Neural progenitor cell (in vitro differentiated cells): ENCODE data around the gene ATP10B. TPM values are rescaled to one million over a fixed set of nuclear protein-coding genes. Genes with fewer than 3 reads are reported as not detected.

Experiments
- DNase-seq: peaks from one replicate; pipeline ENCODE4 v3.0.0-alpha.2; 2016; ENCODE audit warnings: low spot score
- H2AFZ ChIP-seq: fragments of 200-600 bp; sonication (generic); replicated peaks from 2 replicates; pipeline ENCODE4 v1.6.1; 2016; ENCODE audit warnings: antibody characterized with exemption
- H3F3A ChIP-seq: fragments of 200-600 bp; sonication (generic); 2 replicates; pipeline ENCODE4 v1.6.1; 2016; ENCODE audit warnings: antibody characterized with exemption, low read depth
- H3K27ac ChIP-seq: fragments of 200-600 bp; sonication (generic); 2 replicates; pipeline ENCODE4 v1.5.1; 2016; ENCODE audit warnings: mild to moderate bottlenecking
- H3K27me3 ChIP-seq: fragments of 200-600 bp; sonication (generic); 2 replicates; pipeline ENCODE4 v1.6.1; 2016; ENCODE audit warnings: mild to moderate bottlenecking, moderate library complexity
- H3K36me3 ChIP-seq: fragments of 200-600 bp; sonication (generic); 2 replicates; pipeline ENCODE4 v1.5.1; 2016
- H3K4me1 ChIP-seq: fragments of 200-600 bp; sonication (generic); 2 replicates; pipeline ENCODE4 v1.6.1; 2016; ENCODE audit warnings: mixed run types
- H3K4me2 ChIP-seq: fragments of 200-600 bp; sonication (generic); 2 replicates; pipeline ENCODE4 v1.6.1; 2016
- H3K4me3 ChIP-seq: fragments of 200-600 bp; sonication (generic); 2 replicates; pipeline ENCODE4 v1.5.1; 2016
- H3K79me2 ChIP-seq: fragments of 200-600 bp; sonication (generic); 2 replicates; pipeline ENCODE4 v1.6.1; 2016; ENCODE audit warnings: low read depth
- H3K9ac ChIP-seq: fragments of 200-600 bp; sonication (generic); 2 replicates; pipeline ENCODE4 v1.6.1; 2016
- H3K9me3 ChIP-seq: fragments of 200-600 bp; sonication (generic); 2 replicates; pipeline ENCODE4 v1.5.1; 2016; ENCODE audit warnings: low read depth
- H4K20me1 ChIP-seq: fragments of 200-600 bp; sonication (generic); 2 replicates; pipeline ENCODE4 v1.6.1; 2016; ENCODE audit warnings: low read depth
- H3K27ac Mint-ChIP-seq: 3 replicates; pipeline ENCODE4 v1.8.0; 2021; ENCODE audit warnings: mixed read lengths
- H3K27me3 Mint-ChIP-seq: 2 replicates; pipeline ENCODE4 v1.8.0; 2022; ENCODE audit warnings: low read depth, mild to moderate bottlenecking, inconsistent platforms, moderate library complexity, mixed read lengths; ENCODE audit not compliant: insufficient read depth
- H3K36me3 Mint-ChIP-seq: 3 replicates; pipeline ENCODE4 v1.8.0; 2021; ENCODE audit warnings: mixed read lengths
- H3K4me1 Mint-ChIP-seq: 3 replicates; pipeline ENCODE4 v1.8.0; 2021; ENCODE audit warnings: mixed read lengths
- H3K4me3 Mint-ChIP-seq: 3 replicates; pipeline ENCODE4 v1.8.0; 2021; ENCODE audit warnings: mild to moderate bottlenecking, moderate library complexity, mixed read lengths
- H3K9me3 Mint-ChIP-seq: 3 replicates; pipeline ENCODE4 v1.8.0; 2020; ENCODE audit warnings: mixed read lengths
- CTCF ChIP-seq: fragments of 200-600 bp; sonication (generic); IDR thresholded peaks from 2 replicates; pipeline ENCODE4 v1.5.1; 2017; ENCODE audit warnings: antibody characterized with exemption, mild to moderate bottlenecking
- EZH2 ChIP-seq: fragments of 200-600 bp; sonication (generic); IDR thresholded peaks from 2 replicates; pipeline ENCODE4 v1.6.1; 2017; ENCODE audit warnings: antibody characterized with exemption, mild to moderate bottlenecking, moderate library complexity
- EZH2phosphoT487 ChIP-seq: fragments of 200-600 bp; sonication (generic); IDR thresholded peaks from 2 replicates; pipeline ENCODE4 v1.6.1; 2017; ENCODE audit warnings: antibody characterized with exemption
- total RNA-seq: library from RNA; depleted of rRNA; stranded (reverse); fragments of >200 nt; gene quantifications from 2 replicates; pipeline ENCODE4 v1.2.3, GENCODE V29; 2015; ENCODE audit warnings: low replicate concordance

The ATP10B gene
- total RNA-seq, 1 donor from 2014 or later, result not detected

- H3K9ac ChIP-seq, result no peak overlapping the region
- H3K27ac Mint-ChIP-seq, result no peak overlapping the region
- no peaks in the 10 kb centered on the region for H3K79me2 ChIP-seq
- H3K4me1 Mint-ChIP-seq, result peaks cover 4% of the 10 kb centered on the region
- no peak overlapping the region for H3K4me3 Mint-ChIP-seq
- H3K27me3 ChIP-seq, result no peaks in the 10 kb centered on the region
- no peak overlapping the region for H3K27ac ChIP-seq
- H4K20me1 ChIP-seq, result no peaks in the 10 kb centered on the region
- no peak overlapping the region for H3K4me2 ChIP-seq
- no peaks in the 10 kb centered on the region for H3K9me3 ChIP-seq
- no peaks in the 10 kb centered on the region for H3K36me3 ChIP-seq
- H3K9me3 Mint-ChIP-seq, result no peaks in the 10 kb centered on the region
- no peaks in the 10 kb centered on the region for H3K36me3 Mint-ChIP-seq
- H3K4me3 ChIP-seq, result no peak overlapping the region
- no peak for DNase-seq
- H3K4me1 ChIP-seq, result no peaks in the 10 kb centered on the region
- TF ChIP-seq EZH2phosphoT487 (no peak), EZH2 (no peak), CTCF (no peak)
- peaks cover 3% of the 10 kb centered on the region for H3F3A ChIP-seq
- no peak overlapping the region for H2AFZ ChIP-seq
- peaks cover 6% of the 10 kb centered on the region for H3K27me3 Mint-ChIP-seq
These were observed 337.8 kb downstream of the ATP10B start for GRCh38 chr5:160514191-160514590.

- Mint-ChIP-seq H3K27ac (no peak overlapping the region), H3K36me3 (no peaks in the 10 kb centered on the region), H3K4me1 (peaks cover 7% of the 10 kb centered on the region), H3K4me3 (no peak overlapping the region), H3K9me3 (no peaks in the 10 kb centered on the region), H3K27me3 (peaks cover 6% of the 10 kb centered on the region)
- no peaks in the 10 kb centered on the region for H3K4me1 ChIP-seq
- H3K9me3 ChIP-seq, result no peaks in the 10 kb centered on the region
- no peaks in the 10 kb centered on the region for H3K36me3 ChIP-seq
- no peak overlapping the region for H3K4me2 ChIP-seq
- H4K20me1 ChIP-seq, result no peaks in the 10 kb centered on the region
- TF ChIP-seq EZH2phosphoT487 (no peak), EZH2 (no peak), CTCF (no peak)
- DNase-seq, result no peak
- peaks cover 3% of the 10 kb centered on the region for H3F3A ChIP-seq
- H3K4me3 ChIP-seq, result no peak overlapping the region
- no peak overlapping the region for H2AFZ ChIP-seq
- no peaks in the 10 kb centered on the region for H3K79me2 ChIP-seq
- no peak overlapping the region for H3K9ac ChIP-seq
- H3K27ac ChIP-seq, result no peak overlapping the region
- no peaks in the 10 kb centered on the region for H3K27me3 ChIP-seq
These were observed 338.5 kb downstream of the ATP10B start for GRCh38 chr5:160513485-160513884.
